GM21619 (cell line): ENCODE data around the gene COL6A2.
"Not testable (repeated sequence)": the region's sequence is repeated elsewhere in the genome, so short reads cannot be mapped to it uniquely, and the experiment has no call there.

Experiments
- ATAC-seq: cut with Tn5 transposase; IDR thresholded peaks from one replicate; pipeline ENCODE4 v1.9.1; 2021; ENCODE audit not compliant: unreplicated experiment

Gene COL6A2

DNA sequence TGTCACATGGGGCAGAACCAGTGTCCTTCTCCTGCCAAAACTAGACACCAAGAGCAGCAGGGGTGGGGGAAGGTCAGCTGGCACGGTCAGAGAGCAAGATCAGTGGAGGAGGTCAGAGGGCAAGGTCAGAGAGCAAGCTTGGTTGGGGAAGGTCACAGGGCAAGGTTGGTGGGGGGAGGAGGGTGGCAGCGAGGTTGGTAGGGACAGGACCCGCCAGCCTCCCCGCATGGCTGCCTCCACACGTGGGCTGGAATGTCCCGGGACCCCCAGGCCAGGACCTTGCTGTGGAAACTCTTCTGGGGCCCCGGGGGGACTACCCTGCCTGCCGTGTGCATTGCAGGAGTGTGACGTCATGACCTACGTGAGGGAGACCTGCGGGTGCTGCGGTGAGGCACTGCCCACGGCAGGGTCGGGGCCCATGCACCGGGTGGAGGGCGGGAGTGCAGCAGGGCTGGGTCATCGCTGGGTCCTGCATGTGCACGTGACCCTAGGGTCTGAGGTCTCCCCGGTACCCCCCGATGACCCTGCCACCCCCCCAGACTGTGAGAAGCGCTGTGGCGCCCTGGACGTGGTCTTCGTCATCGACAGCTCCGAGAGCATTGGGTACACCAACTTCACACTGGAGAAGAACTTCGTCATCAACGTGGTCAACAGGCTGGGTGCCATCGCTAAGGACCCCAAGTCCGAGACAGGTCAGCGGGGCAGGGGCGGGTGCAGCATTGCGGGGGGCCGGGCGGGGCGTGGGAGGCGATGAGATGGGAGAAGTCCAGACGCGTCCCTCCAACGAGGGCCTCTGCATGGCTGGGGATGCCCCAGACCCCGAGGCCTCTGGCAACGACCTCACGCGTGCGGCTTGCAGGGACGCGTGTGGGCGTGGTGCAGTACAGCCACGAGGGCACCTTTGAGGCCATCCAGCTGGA lies 27.3 kb downstream of the COL6A2 start:
- no peak for ATAC-seq

DNA sequence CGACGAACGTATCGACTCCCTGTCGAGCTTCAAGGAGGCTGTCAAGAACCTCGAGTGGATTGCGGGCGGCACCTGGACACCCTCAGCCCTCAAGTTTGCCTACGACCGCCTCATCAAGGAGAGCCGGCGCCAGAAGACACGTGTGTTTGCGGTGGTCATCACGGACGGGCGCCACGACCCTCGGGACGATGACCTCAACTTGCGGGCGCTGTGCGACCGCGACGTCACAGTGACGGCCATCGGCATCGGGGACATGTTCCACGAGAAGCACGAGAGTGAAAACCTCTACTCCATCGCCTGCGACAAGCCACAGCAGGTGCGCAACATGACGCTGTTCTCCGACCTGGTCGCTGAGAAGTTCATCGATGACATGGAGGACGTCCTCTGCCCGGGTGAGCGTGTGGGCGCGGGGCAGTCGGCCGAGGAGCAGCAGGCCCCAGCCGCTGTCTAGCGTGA lies 28.0 kb downstream of the COL6A2 start:
- ATAC-seq = no peak

DNA sequence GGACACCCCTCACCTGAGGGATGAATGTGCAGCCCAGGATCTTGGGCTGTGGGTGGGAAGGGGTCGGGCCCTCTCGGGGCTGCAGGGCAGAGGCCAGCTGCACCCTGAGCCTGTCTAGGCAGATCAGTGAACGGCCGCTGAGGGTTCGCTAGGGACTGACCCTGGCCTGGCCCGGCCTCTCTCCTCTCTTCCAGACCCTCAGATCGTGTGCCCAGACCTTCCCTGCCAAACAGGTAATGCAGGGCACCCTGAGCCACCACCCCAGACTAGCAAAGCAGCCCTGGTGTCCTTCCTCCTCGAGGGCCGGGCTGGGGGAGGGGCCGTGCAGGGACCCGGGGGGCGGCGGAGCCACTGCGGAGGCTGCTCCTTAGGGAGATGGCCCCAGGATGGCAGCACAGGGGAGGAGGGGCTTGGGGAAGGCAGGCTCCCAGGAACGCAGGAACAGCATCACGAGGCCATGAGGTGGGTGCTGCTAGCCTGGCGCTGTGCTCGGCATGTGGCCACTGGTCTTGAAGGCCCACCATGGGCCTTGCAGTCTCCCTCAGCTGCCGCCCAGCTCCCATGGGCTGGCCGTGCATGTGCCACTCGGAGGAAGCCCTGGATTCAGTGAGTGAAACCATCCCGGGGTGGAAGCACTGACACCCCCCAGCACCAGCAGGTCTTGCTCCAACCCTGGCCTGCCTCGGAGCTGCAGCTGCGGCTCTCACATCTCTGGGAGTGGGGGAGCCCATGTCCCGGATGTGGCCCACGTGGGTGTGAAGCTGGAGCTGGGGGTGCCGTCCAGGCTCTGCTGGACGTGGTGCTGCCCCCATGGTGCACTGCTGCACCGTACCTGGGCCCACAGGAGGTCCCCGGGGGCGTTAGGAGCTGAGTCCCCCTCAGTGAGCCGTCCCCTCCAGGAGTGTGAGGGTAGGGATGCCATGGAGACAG lies 28.7 kb downstream of the COL6A2 start:
- no peak for ATAC-seq

GRCh38 chr21:46127239-46128105 lies 29.6 kb downstream of the COL6A2 start:
- no peak for ATAC-seq

GRCh38 chr21:46128106-46128932 lies 30.4 kb downstream of the COL6A2 start:
- no peak for ATAC-seq

DNA sequence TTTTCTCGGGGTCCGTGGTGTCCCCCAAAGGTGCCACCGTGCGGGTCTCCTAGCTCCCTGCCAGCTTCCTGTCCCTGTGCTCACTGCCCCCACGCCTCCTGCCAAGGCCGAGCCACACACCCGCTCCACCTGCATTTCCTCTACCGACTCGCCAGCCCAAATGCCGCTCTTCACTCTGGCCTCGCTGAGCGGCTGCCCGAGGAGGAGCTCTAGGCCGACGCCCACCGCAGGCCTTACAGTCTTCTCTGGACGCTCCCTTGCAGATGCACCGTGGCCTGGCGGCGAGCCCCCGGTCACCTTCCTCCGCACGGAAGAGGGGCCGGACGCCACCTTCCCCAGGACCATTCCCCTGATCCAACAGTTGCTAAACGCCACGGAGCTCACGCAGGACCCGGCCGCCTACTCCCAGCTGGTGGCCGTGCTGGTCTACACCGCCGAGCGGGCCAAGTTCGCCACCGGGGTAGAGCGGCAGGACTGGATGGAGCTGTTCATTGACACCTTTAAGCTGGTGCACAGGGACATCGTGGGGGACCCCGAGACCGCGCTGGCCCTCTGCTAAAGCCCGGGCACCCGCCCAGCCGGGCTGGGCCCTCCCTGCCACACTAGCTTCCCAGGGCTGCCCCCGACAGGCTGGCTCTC lies 31.1 kb downstream of the COL6A2 start:
- no peak for ATAC-seq

DNA sequence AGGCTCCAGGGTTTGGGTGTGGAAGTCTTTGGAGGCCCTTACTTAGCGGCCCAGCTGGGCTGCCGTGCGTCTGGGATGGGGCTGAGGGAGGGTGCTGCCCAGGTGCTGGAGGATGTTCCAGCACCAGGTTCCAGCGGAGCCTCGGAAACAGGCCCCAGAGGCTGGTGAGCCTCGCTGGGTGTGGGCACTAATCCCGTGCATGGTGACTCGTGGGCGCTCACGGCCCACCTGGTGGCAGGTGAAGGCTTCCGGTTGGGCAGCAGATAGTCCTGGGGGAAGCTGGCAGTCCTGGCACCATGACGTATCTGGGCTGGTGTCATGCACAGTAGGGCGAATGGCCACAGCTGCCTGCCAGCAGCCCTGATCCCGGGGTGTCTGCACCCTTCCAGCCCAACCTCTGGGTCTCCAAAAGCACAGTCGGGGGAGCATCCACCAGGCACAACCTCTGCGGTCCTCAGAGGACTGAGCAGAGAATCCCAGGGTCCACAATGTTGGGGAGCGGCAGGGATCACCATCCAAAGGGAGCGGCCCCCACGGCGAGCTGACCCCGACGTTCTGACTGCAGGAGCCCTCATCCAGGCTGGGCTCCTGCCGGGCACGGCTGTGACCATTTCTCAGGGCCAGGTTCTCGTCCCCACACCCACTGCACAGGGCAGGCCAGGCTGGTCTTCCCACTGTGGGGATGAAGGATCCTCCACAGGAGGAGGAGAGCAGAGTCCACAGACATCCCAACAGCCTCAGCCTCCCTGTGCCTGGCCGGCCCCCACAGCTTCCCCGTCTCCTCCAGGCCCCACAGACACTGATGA lies 32.1 kb downstream of the COL6A2 start:
- no peak for ATAC-seq

DNA sequence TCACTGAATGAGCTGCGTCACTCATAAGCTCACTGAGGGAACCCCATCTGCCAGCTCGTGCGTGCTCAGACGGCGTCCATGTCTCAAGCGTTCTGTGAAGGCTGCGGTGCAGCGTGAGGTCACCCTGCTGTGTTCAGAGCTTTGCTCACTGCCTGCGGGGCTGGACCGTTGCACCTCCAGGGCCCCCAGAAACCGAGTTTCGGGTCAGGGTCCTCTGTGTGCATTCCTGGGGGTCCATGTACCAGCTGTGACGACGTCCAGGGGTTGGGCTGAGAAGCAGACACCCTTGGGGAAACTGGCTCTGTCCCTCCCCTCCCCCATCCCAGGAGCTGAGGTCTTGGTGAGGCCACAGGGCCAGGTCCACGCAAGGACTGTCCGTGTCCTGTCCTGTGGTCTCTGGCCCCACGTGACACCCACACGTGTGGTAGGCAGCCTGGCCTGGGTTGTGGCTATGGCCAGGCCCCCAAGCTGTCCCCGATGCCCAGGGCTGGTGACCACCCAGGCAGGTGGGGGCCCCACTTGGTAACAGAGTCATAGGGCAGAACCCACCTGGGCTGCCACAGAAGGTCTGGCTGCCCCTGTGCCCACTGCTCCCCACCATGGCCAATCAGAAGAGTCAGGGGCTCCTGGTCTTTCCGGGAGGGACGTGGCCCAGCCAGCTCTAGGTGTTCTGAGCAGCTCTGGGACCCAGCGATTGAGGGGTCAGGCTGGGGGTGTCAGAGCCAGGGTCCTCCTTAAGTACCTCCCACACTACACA lies 33.1 kb downstream of the COL6A2 start:
- no peak for ATAC-seq

GRCh38 chr21:46131588-46131837 lies 33.6 kb downstream of the COL6A2 start:
- ATAC-seq = no peak

DNA sequence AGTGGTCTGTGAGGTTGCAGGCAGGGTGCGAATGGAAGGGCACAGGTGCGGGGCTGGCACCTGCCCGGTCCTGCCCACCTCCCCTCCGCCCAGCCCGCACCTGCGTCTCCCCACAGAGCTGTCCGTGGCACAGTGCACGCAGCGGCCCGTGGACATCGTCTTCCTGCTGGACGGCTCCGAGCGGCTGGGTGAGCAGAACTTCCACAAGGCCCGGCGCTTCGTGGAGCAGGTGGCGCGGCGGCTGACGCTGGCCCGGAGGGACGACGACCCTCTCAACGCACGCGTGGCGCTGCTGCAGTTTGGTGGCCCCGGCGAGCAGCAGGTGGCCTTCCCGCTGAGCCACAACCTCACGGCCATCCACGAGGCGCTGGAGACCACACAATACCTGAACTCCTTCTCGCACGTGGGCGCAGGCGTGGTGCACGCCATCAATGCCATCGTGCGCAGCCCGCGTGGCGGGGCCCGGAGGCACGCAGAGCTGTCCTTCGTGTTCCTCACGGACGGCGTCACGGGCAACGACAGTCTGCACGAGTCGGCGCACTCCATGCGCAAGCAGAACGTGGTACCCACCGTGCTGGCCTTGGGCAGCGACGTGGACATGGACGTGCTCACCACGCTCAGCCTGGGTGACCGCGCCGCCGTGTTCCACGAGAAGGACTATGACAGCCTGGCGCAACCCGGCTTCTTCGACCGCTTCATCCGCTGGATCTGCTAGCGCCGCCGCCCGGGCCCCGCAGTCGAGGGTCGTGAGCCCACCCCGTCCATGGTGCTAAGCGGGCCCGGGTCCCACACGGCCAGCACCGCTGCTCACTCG lies 34.1 kb downstream of the COL6A2 start:
- no peak for ATAC-seq

- ATAC-seq = no peak
These were observed 38.0 kb downstream of the COL6A2 start for GRCh38 chr21:46135782-46136395.

GRCh38 chr21:46136739-46137349 lies 38.9 kb downstream of the COL6A2 start:
- no peak for ATAC-seq

DNA sequence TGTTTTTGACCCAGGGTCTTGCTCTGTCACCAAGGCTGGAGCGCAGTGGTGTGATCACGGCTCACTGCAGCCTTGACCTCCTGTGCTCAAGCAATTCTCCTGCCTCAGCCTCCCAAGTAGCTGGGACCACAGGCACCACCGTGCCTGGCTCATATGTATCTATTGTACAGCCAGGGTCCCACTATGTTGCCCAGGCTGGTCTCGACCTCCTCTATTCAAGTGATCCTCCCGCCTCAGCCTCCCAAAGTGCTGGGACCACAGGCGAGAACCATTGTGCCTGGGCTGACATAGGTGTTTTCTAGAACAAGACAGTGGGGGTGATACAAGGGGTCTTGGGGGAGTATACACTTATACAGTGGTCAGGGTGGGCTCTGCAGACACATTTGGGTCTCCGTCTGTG lies 40.0 kb downstream of the COL6A2 start:
- no peak for ATAC-seq

DNA sequence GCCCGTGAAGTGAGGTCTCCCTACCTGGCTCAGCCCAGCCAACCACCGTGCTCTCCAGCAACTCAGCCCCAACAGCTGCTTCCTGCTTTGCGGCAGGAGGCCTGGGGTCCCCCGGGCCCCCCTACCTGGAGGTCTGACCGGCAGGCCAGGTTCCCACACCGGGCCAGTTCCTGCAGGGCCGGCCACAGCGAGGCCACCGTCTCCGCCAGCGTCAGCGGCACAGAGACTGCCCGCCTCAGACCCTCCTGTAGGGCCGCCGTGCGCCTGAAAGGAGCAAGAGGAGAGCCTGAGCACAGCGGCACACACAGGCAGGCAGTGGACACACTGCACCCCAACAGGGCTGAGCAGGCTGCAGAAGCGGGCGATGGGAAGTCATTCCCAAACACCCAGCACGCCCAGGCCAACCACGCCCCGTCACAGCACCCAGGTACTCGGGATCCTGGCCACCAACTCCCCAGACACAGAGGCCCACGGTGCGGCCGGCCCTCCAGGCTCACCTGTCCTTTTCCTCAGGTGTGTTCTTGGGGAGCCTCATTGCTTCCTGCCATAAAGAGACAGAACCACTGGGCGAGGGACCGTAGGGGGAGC lies 40.6 kb downstream of the COL6A2 start:
- ATAC-seq = no peak

DNA sequence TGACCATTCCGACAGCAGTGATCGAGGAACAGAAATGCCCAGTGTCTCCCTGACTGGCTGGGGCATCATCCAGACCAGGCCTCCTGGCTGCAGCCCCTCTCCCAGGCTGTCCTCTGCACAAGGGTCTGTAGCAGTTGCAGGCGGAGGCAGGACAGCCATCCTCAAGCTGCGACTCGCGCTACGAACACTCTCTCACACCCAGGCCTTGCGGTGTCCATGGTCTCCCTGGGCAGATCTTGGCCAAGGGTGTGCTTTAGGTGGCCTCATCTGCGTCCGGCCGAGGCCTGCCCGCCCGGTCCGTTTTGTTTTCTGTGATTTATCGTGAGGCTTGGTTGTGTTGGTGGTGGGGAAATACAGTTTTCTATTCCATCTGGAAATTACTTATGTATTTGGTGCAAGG lies 41.8 kb downstream of the COL6A2 start:
- no peak for ATAC-seq

GRCh38 chr21:46140352-46141003 lies 42.6 kb downstream of the COL6A2 start:
- not testable (repeated sequence) for ATAC-seq
